Breast epithelium (tissue), 3 donors: ENCODE results near the gene ISG20.

Experiments
- POLR2A ChIP-seq: fragments of 450-650 bp; IDR thresholded peaks from one replicate; pipeline ENCODE4 v1.6.1; 2016; ENCODE audit warnings: antibody characterized with exemption, mild to moderate bottlenecking, moderate library complexity
- POLR2AphosphoS5 ChIP-seq, 3 donors: sonication (generic); formaldehyde crosslinking; IDR thresholded peaks; one replicate each; pipeline ENCODE4 v1.6.1; 2017; ENCODE audit warnings: antibody characterized with exemption in 3 of 3
- TF ChIP-seq, protein P1 (sequence below), 3 donors: fragments of 450-650 bp; IDR thresholded peaks; one replicate each; pipeline ENCODE4 v1.5.1; 2016 to 2017; ENCODE audit warnings: antibody characterized with exemption in 3 of 3, mild to moderate bottlenecking in 3 of 3, moderate library complexity in 3 of 3

DNA sequence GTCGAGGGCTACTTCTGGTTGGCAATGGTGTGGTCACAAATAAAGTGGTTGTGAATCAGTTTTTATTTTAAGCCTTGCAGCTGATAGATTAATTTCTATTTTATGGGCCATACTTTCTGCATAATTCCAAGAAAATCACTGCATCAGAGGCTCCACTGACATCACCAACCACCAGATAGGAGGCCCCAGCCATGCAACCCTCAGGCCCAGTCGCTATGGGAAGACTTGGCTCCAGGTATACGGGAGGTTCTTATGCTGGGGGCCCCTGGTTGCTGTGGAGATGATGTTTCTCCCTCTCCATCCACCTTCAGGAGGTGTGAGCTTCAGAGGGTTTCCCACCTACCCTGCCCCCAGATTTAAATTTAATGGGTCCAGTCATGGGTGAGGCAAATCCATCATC lies 57.4 kb downstream of the ISG20 start:
- TF ChIP-seq POLR2A (no peak), POLR2AphosphoS5 (IDR thresholded peaks at IDR 0.05) (no peak)
- TF ChIP-seq, protein P1, sequence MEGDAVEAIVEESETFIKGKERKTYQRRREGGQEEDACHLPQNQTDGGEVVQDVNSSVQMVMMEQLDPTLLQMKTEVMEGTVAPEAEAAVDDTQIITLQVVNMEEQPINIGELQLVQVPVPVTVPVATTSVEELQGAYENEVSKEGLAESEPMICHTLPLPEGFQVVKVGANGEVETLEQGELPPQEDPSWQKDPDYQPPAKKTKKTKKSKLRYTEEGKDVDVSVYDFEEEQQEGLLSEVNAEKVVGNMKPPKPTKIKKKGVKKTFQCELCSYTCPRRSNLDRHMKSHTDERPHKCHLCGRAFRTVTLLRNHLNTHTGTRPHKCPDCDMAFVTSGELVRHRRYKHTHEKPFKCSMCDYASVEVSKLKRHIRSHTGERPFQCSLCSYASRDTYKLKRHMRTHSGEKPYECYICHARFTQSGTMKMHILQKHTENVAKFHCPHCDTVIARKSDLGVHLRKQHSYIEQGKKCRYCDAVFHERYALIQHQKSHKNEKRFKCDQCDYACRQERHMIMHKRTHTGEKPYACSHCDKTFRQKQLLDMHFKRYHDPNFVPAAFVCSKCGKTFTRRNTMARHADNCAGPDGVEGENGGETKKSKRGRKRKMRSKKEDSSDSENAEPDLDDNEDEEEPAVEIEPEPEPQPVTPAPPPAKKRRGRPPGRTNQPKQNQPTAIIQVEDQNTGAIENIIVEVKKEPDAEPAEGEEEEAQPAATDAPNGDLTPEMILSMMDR (IDR thresholded peaks at IDR 0.05) = no peak
